Activated CD8-positive, alpha-beta memory T cell treated with anti-CD3 and anti-CD28 coated beads for 1 hour (primary cell): ENCODE data around the gene FAR2.
"Not testable (repeated sequence)": the region's sequence is repeated elsewhere in the genome, so short reads cannot be mapped to it uniquely, and the experiment has no call there.

ENCODE experiments used
- DNase-seq, 2 donors: peaks; one replicate each; pipeline ENCODE4 v3.0.0-alpha.2; 2020; ENCODE audit warnings: low read depth in 1 of 2; ENCODE audit errors: extremely low read depth in 1 of 2

FAR2 gene

DNA sequence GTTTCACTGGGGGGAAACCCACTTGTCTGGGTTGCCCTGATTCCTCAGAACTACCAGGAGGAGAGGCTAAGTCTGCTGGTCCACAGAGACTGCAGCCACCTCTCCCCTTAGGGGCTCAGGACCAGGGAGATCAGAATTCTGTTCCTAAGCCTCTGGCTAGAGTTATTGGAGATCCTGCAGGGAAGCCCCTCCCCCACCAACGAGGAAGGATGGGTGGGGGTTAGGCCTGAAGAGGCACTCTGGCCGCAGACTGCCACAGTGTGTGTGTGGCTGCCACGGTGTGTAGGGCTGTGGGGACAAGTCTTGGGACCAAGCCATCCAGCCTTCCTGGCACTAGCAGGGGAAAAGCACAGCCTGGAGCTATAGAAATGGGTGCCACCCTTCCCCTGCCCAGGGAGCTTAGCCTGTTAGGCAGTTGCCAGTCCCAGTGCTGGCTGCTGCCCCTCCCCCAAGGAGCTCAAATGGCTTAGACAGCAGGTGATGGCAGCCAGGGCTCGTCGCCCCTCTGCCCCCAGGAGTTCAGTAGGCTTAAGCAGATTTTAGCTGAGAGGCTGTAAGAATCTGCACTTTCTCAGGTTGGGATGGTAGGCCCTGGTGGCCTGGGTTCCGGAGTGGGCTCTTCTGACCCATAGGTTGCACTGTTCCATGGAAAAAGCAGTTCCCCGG, 124.2 kb downstream of the FAR2 start:
- no peak for DNase-seq

DNA sequence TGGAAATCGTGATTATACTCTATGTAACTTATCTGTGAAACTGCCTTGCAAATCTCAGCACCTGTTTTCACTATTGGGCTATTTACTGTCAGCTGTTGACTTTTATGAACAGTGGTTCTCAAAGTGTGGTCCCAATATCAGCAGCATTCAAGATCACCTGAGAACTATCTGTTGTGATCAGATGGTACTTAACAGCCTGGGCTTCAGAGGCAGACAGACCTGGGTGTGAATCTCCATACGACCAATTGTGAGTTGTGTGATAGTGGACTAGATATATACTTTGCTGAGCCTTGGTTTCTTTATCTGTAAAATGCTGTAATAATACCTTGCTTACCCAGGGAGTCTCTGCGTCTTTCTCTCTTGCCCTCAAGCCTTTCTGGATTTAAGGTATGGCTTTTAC, 126.8 kb downstream of the FAR2 start:
- DNase-seq, result no peak

DNA sequence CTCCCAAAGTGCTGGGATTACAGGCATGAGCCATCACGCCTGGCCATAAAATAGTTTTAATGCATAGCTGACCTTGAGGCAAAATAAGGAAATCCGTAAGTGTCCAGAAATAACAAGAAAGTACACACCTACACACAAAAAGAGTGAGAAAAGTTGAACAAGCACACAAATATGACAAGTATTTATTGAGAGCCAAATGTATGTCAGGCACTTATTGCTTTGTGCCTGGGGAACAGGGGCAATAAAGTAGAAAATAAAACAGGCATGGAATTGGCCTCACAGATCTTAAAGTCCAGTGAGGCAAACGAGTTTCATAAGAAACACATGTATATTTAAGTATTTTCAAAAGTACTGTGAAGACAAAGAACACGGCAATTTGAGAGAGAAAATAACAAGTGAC, 128.2 kb downstream of the FAR2 start:
- DNase-seq, result no peak

DNA sequence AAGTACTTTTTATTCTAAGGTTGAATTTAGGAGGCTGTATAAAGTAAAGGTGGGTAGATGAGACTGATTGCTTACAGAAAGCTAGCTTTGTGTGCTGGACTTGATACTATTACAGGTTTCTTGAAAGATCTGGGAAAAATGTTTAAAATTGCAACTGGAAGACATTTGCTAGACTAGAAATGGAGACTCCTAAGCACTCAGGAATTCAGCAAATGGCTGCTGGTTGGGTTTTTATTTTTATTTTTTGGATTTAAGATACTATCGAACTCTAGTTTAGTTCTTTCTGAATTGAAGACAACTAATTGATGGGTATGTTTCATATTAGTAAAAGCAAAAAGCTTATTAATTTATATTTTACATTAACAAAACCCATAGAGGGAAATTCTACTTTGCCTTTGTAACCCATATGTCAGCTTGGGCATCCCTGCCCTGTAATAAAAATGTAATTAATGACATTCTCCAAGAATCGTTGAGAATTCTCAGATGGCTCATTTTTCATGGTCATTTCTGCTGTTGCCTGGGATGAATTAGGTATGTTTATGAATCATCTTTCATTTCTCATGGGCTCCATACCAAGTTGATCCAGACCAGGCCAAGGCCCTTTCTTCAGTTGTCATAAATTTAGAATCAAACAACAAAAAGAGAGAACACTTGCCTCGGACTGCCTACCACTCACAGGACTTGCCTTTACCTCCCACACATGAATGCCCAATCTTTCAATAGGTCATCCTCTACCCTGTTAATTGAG, 129.8 kb downstream of the FAR2 start:
- no peak for DNase-seq

DNA sequence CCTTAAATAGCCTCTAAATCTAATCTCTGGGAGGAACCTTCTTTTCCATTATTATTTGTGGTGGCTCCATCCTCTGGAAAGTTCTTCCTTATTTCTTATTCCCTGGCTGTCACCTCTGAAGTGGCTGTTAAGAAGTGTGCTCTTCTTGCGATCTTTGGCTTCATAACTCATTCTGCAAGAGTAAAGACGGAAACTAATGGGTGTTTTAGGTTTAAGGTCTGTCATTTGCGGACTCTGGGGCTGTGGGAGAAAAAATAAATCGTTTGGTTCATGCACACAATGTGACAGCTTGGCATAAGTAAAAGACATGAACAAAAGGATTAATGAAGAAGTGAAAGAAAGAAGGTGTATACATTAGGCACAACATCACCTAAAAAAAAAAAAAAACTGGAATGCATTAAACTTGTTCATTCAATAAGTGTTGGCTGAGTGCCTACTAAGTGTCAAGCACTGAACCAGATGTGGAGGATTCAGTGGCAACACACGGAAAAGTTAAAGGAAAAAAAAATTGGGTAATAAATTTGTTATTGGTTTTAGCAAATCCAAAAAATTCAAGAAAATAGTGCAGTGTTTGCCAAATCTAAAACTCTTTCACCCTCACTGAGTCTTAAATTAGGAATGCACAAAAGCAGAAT, 132.4 kb downstream of the FAR2 start:
- DNase-seq, result no peak

DNA sequence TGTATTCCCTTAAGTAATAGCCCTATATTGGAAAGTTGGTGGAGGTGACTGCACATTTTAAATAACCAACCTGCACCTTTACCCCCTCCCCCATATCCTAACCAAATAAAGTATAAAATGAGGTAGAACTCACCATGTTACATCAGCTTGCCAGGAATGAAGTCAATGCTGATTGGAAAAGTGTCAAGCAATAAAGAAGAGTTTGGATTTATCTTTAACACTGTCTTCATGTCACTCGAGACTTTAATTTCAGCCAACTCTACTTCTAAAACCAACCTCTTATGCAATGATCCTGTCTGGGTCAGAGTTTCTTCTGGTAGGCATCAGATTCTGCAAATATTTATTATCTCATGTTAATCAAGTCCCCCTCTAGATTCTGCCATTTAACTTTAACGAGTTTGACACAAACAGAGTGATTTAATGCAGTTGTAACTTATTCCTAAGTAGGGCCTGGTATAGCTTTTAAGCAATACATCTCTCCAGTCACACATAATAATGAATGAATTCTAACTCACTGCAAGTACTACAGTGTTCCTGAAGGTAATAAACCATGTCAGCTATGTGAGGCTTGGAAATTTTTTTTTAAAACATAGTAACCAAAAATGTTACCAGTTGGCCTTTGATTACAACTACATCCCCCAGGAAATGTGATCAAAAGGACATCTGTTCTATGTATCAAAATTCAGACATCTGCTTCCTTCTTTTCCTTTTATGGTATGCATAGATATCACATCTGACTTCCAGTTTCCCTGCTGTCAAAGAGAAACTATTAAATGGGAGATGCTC, 133.1 kb downstream of the FAR2 start:
- DNase-seq, result no peak

DNA sequence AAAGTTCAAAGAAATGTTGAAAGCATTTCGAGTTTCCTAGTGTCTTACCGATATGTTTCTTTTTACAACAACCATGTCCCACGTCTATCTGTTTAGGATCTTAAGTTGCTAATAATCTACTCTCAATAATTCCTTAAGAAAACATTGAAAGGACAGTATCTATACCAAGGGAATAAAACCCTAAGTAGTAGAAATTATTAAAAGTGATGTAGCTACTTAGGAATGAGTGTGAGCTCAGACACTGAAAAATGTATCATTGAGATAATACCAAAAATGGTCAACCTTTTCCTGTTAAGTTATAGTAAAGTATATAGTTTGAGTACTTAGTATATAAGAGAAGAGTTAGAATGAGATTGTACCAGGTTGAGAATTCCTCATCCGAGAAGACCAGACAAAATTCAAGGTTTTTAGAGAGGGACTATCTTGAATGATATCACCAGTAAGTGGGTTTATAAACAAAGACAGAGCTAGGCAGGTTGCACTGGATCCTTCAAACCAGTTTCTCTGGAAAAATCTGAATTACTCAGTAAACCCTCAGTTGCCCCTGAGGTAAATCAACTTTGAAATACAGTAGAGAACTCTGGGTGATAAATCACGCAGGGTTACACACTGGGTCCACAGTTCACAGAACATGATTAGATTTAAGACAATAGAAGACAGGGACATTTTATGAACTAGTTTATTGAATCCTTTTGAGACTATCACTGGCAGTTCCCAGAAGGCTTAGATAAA, 135.1 kb downstream of the FAR2 start:
- DNase-seq, result no peak

DNA sequence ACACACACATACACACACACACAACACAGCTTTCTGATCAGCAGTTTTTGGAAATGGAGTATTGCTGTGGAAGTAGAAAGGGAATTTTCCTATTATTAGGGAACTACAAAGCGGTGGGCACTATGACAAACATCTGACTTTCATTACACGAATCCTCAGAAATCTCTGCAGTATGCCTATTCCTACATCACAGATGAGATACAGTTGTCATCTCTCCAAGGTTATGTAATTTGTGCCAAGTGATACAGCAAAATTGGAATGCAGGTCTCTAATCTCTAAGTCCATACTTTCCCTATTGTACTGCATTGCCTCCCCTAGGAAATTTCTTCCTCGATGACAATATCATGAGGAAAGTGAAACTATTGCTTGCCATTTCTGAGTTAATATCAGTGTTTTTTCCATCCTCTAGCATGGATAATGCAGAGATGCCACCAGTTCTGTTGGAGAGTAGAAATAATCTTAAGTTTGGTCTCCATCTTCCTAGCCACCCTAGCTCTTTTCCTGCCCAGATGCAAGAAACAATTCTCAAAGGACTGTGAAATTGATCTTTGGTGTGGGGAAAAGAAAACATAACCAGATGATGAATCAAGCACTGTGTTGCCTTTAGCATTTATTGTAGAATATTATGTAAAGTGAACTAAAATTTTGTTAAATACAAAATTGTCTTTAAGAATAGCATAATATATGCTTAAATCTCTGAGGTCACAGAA, 137.2 kb downstream of the FAR2 start:
- no peak for DNase-seq

DNA sequence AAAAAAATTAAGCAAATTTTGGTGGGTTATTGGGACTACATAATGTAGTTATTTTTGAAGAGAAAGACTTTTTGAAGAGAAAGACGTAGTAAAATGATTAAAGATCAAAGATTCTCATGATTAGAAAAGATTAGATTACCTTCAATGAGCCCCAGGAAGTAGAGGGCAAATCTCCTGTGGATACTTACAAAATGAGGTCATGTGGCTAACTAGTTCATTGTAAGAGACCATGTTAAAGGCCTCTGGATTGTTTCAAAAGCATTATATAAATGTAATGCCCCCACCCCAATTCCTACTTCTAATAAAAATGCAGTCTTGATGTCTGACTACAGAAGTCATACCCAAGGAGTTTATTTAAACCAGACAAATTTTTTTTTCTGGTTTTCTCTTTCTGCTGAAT, 138.5 kb downstream of the FAR2 start:
- DNase-seq, result no peak

DNA sequence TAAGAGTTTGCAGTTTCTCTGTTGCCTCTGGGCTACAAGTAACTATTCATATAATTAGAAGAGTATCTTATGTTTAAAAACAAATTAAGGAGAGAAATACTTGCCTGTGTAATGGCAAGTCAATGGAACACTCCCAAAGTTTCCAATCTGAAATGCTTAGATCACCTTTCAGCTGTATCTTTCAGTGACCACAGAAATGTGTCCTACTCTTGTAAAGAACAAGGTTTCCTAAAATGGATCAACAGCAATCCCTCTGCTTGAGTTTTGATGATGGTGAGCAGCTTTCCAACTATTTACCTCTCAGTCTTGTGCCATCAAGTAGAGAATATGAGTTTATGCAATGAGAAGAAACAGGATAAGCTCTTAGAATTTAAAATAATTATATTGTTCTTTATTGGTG, 139.0 kb downstream of the FAR2 start:
- DNase-seq, result no peak

DNA sequence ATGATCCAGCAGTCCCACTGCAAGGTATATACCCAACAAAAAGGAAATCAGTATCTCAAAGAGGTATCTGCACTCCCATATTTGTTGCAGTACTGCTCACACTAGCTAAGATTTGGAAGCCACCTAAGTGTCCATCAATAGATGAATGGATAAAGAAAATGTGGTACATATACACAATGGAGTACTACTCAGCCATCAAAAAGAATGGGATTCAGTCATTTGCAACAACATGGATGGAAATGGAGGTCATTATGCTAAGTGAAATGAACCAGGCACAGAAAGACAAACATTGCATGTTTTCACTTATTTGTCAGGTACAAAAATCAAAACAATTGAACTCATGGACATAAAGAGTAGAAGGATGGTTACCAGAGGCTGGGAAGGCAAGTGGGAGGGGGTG, 141.4 kb downstream of the FAR2 start:
- DNase-seq, result not testable (repeated sequence)

DNA sequence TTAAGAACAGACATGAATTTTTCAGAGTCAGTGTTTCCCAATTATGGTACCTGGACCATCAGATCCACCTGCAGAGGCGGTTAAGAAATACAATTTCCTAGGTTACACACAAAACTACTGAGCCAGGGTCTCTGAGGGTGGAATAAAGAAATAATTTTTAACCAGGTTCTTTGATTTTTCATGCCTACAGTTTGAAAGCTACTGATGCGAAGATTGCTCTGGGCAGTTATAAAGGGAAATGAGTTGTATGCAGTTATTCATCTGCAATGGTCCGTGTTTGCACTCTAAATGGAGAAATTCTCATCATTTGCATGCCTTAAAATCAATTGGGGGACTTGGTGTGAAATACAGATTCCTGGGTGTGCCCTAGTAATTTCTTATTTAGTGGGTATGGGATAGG, 142.1 kb downstream of the FAR2 start:
- DNase-seq, result no peak

DNA sequence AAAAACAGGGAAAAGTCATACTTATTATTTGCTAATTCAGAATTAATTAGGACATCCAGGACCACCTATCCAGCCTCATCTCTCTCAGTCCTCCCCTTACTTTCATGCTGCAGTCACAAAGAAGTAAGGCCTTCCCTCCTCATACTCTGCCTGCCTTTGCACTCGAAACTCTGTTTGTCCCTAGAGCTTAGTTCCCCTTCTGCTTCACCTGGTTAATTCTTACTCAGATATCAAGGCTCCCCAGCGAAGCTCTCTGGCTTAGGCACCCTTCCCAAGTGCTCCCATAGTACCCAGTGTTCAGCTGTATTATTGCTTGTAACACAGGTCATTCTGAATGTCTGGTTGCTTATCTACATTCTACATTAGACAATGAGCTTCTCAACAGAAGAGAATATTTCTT, 150.6 kb downstream of the FAR2 start:
- no peak for DNase-seq

DNA sequence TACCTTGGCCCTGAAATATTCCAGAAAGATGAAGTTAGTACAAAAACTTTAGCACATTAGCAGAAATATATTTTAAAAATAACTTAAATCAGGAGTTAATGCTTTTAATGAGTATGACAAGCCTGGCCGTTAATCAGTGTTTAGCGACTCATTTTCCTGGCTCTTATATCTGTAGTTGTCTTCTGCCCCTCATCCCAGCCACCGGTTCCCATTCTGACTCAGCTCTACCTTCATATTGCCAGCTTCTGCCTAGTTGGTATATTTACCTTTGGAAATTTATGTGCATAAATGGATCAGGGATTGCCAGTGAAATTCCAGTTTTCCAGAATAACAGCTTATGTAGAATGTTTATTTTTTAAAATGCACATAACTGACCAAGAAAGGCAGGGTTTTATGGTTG, 152.0 kb downstream of the FAR2 start:
- no peak for DNase-seq

DNA sequence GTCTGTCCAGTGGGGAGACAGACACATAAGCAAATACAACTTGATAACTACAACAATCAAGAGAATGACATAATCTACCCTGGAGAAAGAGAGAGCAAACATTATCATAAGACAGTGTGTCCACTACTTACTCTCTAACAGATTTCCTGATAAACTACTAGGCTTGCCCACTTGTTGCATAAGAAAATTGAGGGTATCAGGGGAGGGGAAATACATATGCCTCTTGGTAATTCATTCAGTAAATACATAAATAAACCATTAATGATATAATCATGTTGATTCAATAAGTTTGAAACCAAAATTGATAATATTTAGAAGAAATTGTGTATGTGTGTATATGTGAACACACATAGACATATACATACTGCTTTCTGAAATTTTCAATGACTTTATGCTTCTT, 155.3 kb downstream of the FAR2 start:
- DNase-seq, result no peak

DNA sequence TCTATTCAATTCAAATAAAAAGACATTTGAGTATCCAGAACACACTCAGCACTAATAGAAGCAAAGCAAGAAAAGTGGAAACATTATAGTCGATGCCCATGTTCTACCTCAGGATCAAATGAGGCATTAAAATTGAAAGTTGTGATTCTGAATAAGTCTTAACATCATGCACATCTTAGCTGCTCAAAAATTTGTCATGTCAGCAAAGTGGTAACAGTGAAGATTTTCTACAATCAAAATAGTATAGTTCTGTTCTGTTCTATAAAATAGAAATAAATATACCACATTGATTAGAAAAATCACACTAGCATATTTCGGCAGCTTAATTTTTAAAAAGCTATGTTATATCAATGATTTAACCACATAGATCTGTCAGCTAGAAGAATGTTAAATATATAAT, 157.2 kb downstream of the FAR2 start:
- no peak for DNase-seq

DNA sequence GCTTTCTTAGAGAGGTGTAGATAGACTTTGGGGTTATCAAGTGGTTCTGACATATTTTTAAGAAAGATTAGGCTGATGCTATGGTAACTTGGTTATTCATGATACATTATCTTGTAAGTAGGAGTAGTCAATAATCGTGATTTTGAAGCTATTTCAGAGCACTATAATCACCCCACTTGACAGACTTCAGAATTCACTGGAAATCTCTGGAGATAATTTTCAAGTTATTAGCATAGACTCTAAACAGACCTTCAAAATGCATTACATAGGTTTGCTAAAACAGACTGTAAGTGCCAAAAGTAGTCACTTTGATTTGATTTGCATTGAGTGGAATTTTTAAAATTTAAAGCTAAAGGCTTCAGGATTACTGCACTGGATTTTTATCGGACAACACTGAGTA, 157.6 kb downstream of the FAR2 start:
- no peak for DNase-seq

DNA sequence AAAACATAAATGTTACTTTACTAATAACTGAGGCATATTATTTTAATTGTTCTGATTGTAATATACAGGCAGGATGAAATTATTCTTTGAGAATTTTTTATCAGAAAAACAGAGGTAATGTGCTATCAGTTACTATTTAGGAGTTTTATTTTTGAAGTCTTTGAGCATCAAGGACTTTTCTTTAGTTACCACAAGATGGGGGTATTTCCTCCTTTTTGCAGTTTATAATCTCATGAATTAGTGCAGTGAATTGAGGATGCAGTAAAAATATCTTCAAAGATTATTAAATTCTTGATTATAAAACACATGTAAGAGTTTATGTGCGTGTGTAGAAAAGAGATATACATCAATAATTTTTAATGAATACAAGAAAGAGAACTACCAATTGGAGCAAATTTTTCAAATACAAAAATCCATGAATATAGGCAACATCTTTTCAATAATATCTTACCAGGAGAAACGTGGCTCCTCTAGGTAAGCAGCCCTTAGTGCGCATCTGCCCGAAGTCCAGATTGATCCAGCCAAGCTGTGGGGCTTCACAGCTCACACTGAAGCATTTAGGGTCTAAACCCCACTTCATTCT, 160.3 kb downstream of the FAR2 start:
- no peak for DNase-seq

DNA sequence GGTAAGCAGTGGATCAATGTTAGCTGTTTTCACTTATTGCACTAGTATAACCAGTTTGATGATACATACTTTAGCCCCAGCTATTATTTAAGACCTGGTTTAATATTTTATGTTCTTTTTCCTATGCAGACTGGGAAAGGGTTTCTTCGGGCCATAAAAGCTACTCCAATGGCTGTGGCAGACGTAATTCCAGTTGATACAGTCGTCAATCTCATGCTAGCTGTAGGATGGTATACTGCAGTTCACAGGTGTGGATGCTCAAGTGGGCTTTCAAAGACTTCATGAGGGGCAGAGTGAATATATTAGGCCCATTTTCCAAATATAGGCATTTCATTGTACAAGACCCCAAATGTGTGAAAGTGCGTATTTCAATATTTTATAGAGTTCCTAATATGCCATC, 161.8 kb downstream of the FAR2 start:
- DNase-seq, result no peak

DNA sequence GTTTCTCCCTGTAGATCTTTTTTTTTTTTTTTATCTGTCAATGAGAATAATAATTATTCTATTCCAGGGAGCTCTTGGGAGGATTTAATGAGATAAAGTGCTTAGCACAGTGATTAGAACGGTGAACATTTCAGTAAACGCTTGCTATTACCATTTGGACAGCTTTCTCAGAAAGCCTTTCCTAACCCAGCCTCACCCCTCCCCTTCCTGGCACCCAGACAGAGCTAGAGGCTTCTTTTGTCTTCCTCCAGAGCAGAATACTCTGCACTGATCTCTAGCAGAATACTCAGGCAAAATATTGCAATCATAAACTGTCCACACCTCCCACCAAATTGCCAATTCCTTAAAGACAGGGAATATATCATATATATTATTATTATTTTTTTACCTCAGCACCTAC, 165.3 kb downstream of the FAR2 start:
- no peak for DNase-seq
